ENCODE data around the gene SAMD4A. TPM values are rescaled to one million over a fixed set of nuclear protein-coding genes. Genes with fewer than 3 reads are reported as not detected.

Gene SAMD4A
- total and polyA plus RNA-seq, 2 experiments from 2014 or later: 7.2 to 33.0 TPM

GRCh38 chr14:54593860-54594259 is 26.9 kb downstream of the SAMD4A start:
- peak; percentile 53 for DNase-seq
- 53 to 80% methylated on average over 1 of the region's 1 CpG for WGBS, 2 experiments (ENCODE audit: low coverage in 1 of 2, low lambda C conversion rate in 2 of 2, missing lambda C conversion rate in 2 of 2)
- H3K9me3 ChIP-seq (ENCODE audit: low read depth): no peaks in the 10 kb centered on the region
- peaks cover 44% of the 10 kb centered on the region for H3F3A ChIP-seq (ENCODE audit: insufficient read depth)
- no peak overlapping the region for H2AFZ ChIP-seq
- peaks cover 99% of the 10 kb centered on the region for H3K79me2 ChIP-seq (ENCODE audit: insufficient read depth)
- H4K20me1 ChIP-seq (ENCODE audit: insufficient read depth): peaks cover 23% of the 10 kb centered on the region
- H3K36me3 ChIP-seq (ENCODE audit: low read depth): no peaks in the 10 kb centered on the region; the same call in 1 of the 2 replicates
- peak overlapping the region; percentile 46 for H3K4me2 ChIP-seq (ENCODE audit: unreplicated experiment)
- peak overlapping the region; percentile 6; the same call in 1 of the 2 replicates for H3K27ac ChIP-seq
- peaks cover 67% of the 10 kb centered on the region for H3K4me1 ChIP-seq (ENCODE audit: insufficient read depth)
- in situ Hi-C loops (cut with MboI): no loop called here
- TF ChIP-seq EZH2 (IDR thresholded peaks at IDR 0.05; ENCODE audit: insufficient read depth, poor library complexity, severe bottlenecking) (no peak), EZH2phosphoT487 (IDR thresholded peaks at IDR 0.05; ENCODE audit: insufficient read depth, low read depth) (no peak)
- H3K27me3 ChIP-seq (replicated peaks; ENCODE audit: insufficient read depth): no peaks in the 10 kb centered on the region
- no peak overlapping the region for H3K4me3 ChIP-seq
- H3K9ac ChIP-seq: no peak overlapping the region
- no peaks in the 10 kb centered on the region for H3K9me2 ChIP-seq (ENCODE audit: insufficient read depth)

GRCh38 chr14:54594537-54594936 is 27.6 kb downstream of the SAMD4A start:
- 23 to 50% methylated on average over 1 of the region's 1 CpG for WGBS, 2 experiments (ENCODE audit: low coverage in 1 of 2, low lambda C conversion rate in 2 of 2, missing lambda C conversion rate in 2 of 2)
- Histone ChIP-seq H3F3A (ENCODE audit: insufficient read depth) (peaks cover 46% of the 10 kb centered on the region), H2AFZ (no peak overlapping the region), H3K79me2 (ENCODE audit: insufficient read depth) (peaks cover 99% of the 10 kb centered on the region), H3K9ac (no peak overlapping the region), H3K9me2 (ENCODE audit: insufficient read depth) (no peaks in the 10 kb centered on the region), H3K4me3 (no peak overlapping the region), H4K20me1 (ENCODE audit: insufficient read depth) (peaks cover 20% of the 10 kb centered on the region), H3K36me3 (ENCODE audit: low read depth) (no peaks in the 10 kb centered on the region; the same call in 1 of the 2 replicates), H3K4me1 (ENCODE audit: insufficient read depth) (peaks cover 64% of the 10 kb centered on the region), H3K27me3 (replicated peaks; ENCODE audit: insufficient read depth) (no peaks in the 10 kb centered on the region), H3K4me2 (ENCODE audit: unreplicated experiment) (peak overlapping the region; percentile 46), H3K9me3 (ENCODE audit: low read depth) (no peaks in the 10 kb centered on the region), H3K27ac (peak overlapping the region; percentile 6; the same call in 1 of the 2 replicates)
- TF ChIP-seq EZH2phosphoT487 (IDR thresholded peaks at IDR 0.05; ENCODE audit: insufficient read depth, low read depth) (no peak), EZH2 (IDR thresholded peaks at IDR 0.05; ENCODE audit: insufficient read depth, poor library complexity, severe bottlenecking) (no peak)
- in situ Hi-C loops (cut with MboI): no loop called here
- peak; percentile 65 for DNase-seq

- H3K79me2 ChIP-seq (ENCODE audit: insufficient read depth): peaks cover 94% of the 10 kb centered on the region
- in situ Hi-C loops (cut with MboI): no loop called here
- WGBS, 2 experiments (ENCODE audit: low coverage in 1 of 2, low lambda C conversion rate in 2 of 2, missing lambda C conversion rate in 2 of 2): 53 to 58% methylated on average over 5 of the region's 5 CpGs
Observed at GRCh38 chr14:54597795-54598443, 31.0 kb downstream of the SAMD4A start.

GRCh38 chr14:54599966-54600716 is 33.2 kb downstream of the SAMD4A start:
- Histone ChIP-seq H2AFZ (no peak overlapping the region), H3K27me3 (replicated peaks; ENCODE audit: insufficient read depth) (no peaks in the 10 kb centered on the region), H3K4me2 (ENCODE audit: unreplicated experiment) (peak overlapping the region; percentile 62), H3K9me2 (ENCODE audit: insufficient read depth) (no peaks in the 10 kb centered on the region), H3F3A (ENCODE audit: insufficient read depth) (peaks cover 54% of the 10 kb centered on the region), H3K36me3 (ENCODE audit: low read depth) (no peaks in the 10 kb centered on the region), H3K9ac (no peak overlapping the region), H4K20me1 (ENCODE audit: insufficient read depth) (0 out of 2 replicates have a peak, but pooled peaks cover 3% of the 10 kb centered on the region), H3K9me3 (ENCODE audit: low read depth) (no peaks in the 10 kb centered on the region), H3K27ac (peak overlapping the region; percentile 54), H3K4me3 (no peak overlapping the region), H3K79me2 (ENCODE audit: insufficient read depth) (peaks cover 94% of the 10 kb centered on the region), H3K4me1 (ENCODE audit: insufficient read depth) (peaks cover 58% of the 10 kb centered on the region)
- in situ Hi-C loops (cut with MboI): no loop called here
- WGBS, 2 experiments (ENCODE audit: low coverage in 1 of 2, low lambda C conversion rate in 2 of 2, missing lambda C conversion rate in 2 of 2): 7 to 9% methylated on average over 1 of the region's 1 CpG
- TF ChIP-seq EZH2 (IDR thresholded peaks at IDR 0.05; ENCODE audit: insufficient read depth, poor library complexity, severe bottlenecking): no peak
- no peak for TF ChIP-seq EZH2phosphoT487 (IDR thresholded peaks at IDR 0.05; ENCODE audit: insufficient read depth, low read depth)
- DNase-seq: peak; percentile 35

More at GRCh38 chr14:54597795-54598443, 31.0 kb downstream of the SAMD4A start:
- Histone ChIP-seq H3K4me2 (ENCODE audit: unreplicated experiment) (peak overlapping the region; percentile 34), H3K9me3 (ENCODE audit: low read depth) (no peaks in the 10 kb centered on the region), H2AFZ (no peak overlapping the region), H3K27me3 (replicated peaks; ENCODE audit: insufficient read depth) (no peaks in the 10 kb centered on the region), H3K4me3 (no peak overlapping the region), H3F3A (ENCODE audit: insufficient read depth) (peaks cover 64% of the 10 kb centered on the region), H4K20me1 (ENCODE audit: insufficient read depth) (peaks cover 8% of the 10 kb centered on the region; the same call in 1 of the 2 replicates), H3K9me2 (ENCODE audit: insufficient read depth) (no peaks in the 10 kb centered on the region), H3K36me3 (ENCODE audit: low read depth) (no peaks in the 10 kb centered on the region; the same call in 1 of the 2 replicates), H3K9ac (no peak overlapping the region), H3K4me1 (ENCODE audit: insufficient read depth) (peaks cover 64% of the 10 kb centered on the region), H3K27ac (peak overlapping the region; percentile 32)
- peak; percentile 68 for DNase-seq
- TF ChIP-seq EZH2 (IDR thresholded peaks at IDR 0.05; ENCODE audit: insufficient read depth, poor library complexity, severe bottlenecking) (no peak), EZH2phosphoT487 (IDR thresholded peaks at IDR 0.05; ENCODE audit: insufficient read depth, low read depth) (no peak)
